VCaP (cell line): ENCODE measurements around the gene P2RY11.

Experiments
- H3K27ac ChIP-seq: fragments of 450-650 bp; 2 replicates; pipeline ENCODE4 v1.5.1; 2017
- TF ChIP-seq, protein P1 (sequence below): fragments of 450-650 bp; conservative IDR thresholded peaks from 2 replicates; pipeline ENCODE4 v1.5.1; 2017; ENCODE audit warnings: mild to moderate bottlenecking, moderate library complexity

The P2RY11 gene

DNA sequence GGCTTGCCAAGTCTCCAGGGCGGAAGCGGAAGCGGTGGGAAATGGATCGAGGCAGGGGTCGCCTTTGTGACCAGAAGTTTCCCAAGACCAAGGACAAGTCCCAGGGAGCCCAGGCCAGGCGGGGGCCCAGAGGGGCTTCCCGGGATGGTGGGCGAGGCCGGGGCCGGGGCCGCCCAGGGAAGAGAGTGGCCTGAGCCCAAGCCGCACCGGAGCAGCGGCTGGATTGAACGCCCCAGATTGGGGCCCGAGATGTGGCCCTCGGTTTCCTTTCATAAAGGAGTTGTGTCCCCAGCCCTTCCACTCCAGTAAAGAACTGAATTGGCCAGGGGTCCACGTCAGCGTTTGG is 548 bp upstream of the P2RY11 start:
- TF ChIP-seq, protein P1, sequence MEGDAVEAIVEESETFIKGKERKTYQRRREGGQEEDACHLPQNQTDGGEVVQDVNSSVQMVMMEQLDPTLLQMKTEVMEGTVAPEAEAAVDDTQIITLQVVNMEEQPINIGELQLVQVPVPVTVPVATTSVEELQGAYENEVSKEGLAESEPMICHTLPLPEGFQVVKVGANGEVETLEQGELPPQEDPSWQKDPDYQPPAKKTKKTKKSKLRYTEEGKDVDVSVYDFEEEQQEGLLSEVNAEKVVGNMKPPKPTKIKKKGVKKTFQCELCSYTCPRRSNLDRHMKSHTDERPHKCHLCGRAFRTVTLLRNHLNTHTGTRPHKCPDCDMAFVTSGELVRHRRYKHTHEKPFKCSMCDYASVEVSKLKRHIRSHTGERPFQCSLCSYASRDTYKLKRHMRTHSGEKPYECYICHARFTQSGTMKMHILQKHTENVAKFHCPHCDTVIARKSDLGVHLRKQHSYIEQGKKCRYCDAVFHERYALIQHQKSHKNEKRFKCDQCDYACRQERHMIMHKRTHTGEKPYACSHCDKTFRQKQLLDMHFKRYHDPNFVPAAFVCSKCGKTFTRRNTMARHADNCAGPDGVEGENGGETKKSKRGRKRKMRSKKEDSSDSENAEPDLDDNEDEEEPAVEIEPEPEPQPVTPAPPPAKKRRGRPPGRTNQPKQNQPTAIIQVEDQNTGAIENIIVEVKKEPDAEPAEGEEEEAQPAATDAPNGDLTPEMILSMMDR = no peak
- no peak overlapping the region for H3K27ac ChIP-seq

DNA sequence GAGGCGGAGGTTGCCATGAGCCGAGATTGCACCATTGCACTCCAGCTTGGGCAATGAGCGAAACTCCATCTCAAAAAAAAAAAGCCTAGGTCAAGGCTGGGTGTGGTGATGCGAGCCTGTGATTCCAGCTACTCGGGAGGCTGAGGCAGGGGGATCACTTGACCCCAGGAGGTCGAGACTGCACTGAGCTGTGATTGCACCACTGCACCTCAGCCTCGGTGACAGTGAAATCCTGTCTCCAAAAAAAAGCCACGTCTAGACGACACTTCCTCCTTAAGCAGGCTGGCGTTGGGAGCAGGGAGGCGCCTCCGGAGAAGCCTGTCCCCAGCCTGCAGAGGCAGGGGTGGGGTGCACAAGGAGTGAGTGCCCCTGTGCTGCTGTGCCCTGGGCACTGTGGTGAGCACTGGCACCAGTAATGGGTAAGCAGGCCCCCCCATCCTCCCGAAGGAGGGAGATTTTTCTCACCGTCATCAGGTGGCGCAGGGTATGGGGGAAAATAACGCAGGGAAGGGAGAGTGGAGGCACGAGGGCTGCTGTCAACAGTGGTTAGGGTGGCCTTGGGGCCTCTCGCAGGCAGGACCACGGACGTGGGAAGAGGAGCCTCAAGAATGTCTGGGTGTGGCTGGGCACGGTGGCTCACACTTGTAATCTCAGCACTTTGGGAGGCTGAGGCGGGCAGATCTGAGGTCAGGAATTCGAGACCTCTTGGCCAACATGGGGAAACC is 706 bp downstream of the P2RY11 start:
- no peak overlapping the region for H3K27ac ChIP-seq
- TF ChIP-seq, protein P1 = no peak

DNA sequence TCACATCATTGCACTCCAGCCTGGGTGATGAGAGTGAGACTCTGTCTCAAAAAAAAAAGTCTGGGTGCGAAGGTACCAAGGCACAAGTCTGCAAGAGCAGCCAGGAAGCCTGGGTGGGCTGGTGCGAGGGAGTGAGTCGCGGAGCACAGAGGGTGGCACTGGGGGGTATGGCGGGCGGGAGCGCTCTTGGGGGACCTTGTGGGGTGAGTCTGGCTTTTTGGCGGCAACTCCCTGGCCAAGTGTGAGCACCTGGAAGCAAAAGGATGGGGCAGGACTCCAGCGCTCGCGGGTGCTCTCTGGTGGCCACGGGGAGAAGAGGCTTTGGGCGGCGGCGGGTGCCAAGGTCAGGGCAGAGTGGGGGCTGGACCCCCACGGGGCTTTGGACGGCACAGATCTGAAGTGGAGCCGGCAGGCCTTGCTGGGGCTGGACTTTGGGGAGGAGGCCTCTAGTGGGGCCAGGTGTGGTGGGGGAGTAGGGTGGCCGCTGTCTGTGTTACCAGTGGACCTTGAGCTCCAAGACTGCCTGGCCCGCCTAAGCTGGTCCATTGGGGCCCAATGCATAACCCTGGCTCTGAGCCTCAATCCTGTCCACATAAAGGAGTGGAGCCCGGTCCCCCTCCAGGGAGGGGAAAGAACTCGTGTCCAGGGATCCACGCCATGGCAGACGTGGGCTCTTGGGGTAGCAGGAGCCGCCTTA is 1.6 kb downstream of the P2RY11 start:
- no peak overlapping the region for H3K27ac ChIP-seq

DNA sequence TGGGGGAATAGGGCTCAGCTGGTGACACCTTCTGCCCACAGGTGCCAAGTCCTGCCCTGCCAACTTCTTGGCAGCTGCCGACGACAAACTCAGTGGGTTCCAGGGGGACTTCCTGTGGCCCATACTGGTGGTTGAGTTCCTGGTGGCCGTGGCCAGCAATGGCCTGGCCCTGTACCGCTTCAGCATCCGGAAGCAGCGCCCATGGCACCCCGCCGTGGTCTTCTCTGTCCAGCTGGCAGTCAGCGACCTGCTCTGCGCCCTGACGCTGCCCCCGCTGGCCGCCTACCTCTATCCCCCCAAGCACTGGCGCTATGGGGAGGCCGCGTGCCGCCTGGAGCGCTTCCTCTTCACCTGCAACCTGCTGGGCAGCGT is 2.1 kb downstream of the P2RY11 start:
- no peak overlapping the region for H3K27ac ChIP-seq
- TF ChIP-seq, protein P1 = no peak

More for the DNA sequence above, 1.6 kb downstream of the P2RY11 start:
- TF ChIP-seq, protein P1 = peak; percentile 62

DNA sequence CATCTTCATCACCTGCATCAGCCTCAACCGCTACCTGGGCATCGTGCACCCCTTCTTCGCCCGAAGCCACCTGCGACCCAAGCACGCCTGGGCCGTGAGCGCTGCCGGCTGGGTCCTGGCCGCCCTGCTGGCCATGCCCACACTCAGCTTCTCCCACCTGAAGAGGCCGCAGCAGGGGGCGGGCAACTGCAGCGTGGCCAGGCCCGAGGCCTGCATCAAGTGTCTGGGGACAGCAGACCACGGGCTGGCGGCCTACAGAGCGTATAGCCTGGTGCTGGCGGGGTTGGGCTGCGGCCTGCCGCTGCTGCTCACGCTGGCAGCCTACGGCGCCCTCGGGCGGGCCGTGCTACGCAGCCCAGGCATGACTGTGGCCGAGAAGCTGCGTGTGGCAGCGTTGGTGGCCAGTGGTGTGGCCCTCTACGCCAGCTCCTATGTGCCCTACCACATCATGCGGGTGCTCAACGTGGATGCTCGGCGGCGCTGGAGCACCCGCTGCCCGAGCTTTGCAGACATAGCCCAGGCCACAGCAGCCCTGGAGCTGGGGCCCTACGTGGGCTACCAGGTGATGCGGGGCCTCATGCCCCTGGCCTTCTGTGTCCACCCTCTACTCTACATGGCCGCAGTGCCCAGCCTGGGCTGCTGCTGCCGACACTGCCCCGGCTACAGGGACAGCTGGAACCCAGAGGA is 2.6 kb downstream of the P2RY11 start:
- TF ChIP-seq, protein P1 = no peak
- H3K27ac ChIP-seq = no peak overlapping the region

DNA sequence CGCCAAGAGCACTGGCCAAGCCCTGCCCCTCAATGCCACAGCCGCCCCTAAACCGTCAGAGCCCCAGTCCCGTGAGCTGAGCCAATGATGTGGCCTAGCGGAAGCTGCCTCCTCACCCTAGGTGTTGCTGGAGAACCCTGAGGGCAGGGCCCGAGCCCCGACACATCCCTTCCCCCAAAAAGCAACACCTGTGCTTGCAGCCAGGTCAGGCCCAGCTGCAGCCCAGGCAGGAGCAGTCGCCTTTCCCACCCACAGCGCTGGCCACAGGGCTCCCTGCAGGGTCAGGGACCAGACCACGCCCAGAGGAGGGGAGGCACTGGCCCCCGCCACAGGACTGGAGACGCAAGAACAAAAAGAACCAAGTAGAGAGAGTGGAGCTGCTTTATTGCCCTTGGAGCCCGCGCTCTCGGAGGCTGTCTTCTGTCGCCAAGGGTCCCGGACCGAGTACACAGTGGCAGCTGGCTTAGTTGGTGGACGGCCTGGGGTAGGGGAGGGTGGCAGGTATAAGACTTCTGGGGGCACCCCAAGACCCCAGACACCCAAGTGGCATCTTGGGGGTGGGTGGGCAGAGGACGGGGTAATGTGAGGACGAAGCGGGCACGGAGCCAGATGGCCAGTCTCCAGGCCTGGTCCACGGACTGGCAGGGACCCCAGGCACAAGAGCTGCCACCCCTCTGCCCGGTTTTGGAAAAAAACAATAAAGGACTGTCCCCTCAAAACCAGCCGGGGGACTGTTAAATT is 3.3 kb downstream of the P2RY11 start:
- no peak overlapping the region for H3K27ac ChIP-seq
- TF ChIP-seq, protein P1 = no peak
